Activated naive CD4-positive, alpha-beta T cell treated with anti-CD3 and anti-CD28 coated beads, Interleukin-2, amount 50 U/mL, for 16 hours (primary cell): Measurements from ENCODE around the gene CBX8.

Experiments
- DNase-seq: peaks from one replicate; pipeline ENCODE4 v3.0.0-alpha.2; 2020

The CBX8 gene

DNA sequence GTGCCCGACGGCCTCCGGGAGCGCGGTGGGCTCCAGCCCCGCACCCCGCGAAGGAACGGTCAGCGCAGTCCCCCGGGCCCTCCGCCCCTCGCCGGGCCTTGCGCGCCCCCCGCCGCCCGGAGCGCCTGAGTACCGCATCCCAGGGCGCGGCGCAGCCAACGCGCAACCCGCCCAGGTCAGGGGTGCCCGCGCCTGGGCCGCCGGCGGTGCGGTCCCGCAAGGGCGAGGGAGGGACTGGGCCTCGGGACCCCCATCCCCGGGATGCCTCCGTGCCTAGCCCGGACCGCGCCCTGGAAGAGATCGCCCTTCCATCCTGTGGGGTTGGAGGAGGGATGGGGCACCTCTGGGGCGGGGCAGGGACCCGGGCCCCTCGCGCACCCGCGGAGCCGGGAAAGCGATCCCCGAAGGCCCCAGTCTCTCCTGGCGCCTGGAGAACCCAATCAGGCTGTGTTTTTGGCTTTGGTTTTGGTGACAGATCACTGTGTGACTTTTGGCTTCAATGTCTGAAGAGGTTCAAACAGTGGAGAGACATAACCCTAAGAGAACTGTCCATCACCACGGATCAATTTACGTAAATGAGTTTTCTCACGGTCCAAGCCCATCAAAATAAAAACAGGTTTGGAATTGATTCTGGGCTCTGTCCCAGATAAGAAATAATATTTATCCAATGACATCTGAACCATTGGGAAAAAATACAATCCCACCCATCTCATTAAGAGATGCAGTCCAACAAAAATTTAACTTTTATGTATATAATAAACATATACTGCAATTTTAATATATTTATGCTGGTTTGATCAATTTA lies 48.4 kb downstream of the CBX8 start:
- no peak for DNase-seq

DNA sequence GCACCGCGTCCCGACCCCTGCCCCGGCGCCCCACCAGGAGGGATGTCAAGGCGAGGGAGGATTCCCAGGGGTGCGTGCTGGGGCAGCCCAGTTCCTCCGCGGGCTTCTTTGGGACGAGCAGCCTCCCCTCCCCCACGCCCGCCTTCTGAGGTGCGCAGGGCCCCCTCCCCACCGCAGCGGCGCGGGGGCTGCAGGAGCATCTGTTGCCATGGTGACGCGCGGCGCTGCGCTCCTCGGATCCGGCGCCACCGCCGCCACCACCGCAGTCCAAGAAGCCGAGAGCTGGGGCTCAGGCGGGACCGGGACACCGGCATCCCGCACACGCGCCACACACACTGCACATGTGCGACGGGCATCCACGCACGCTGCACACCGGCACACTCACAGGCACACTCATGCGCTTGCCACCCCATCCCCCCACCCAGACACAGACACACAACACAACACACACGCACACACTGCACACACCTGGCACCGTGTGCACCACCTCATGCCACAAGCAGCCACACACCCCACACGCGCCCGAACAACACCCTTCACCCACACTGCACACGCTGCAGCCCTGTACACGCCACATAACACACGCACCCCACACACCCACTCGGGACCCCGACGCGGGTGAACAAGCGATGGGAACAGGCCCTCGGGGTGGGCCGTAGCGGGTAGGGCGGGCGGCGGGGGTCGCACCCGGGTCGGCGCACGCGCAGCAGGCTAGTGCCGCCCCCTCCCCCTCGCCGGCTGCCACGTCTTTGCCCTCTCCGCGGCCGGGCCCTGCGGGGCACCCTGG lies 49.2 kb downstream of the CBX8 start:
- DNase-seq, result no peak

DNA sequence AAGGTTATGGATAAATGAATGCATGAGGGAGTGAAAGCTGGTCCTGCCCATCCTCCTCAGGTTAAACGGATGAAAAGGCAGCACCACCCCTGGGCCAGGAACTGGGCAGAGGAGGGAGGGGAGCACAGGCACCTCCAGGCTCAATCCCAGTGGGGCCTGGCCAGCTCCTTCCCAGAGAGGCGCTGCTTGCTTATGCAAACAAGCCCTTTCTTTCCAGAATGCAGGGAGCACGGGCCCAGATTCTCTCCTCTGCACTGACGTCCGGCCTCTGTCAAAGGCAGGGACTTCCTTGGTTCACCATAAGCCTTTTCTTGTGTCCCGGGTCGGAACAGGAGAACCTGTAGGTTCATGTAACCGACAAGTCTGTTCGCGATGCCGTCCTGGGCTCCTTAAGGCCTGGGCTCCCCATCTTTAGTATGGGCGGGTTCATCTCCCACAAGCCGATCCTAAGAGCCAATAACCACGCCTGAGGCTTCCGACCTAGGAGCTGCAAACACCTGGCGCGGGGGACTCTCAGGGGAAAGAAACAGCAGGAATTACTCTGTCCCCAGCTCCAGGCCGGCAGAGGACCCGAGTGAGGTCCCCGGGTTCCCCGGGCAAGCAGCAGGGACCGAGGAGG lies 49.9 kb downstream of the CBX8 start:
- no peak for DNase-seq

DNA sequence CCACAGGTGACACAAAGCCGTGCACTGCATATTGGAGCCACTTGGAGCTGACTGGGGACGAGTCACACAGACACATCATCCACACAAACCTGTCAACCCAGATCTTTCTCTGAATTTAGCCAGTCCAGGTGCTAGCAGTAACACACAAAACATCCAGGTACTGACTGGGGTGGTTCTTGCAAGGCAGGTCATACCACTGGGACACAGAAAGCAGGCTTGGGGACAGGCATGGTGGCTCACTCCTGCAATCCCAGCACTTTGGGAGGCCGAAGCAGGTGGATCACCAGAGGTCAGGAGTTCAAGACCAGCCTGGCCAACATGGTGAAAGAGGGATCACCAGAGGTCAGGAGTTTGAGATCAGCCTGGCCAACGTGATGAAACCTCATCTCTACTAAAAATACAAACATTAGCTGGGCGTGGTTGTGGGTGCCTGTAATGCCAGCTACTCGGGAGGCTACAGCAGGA lies 51.2 kb downstream of the CBX8 start:
- no peak for DNase-seq

DNA sequence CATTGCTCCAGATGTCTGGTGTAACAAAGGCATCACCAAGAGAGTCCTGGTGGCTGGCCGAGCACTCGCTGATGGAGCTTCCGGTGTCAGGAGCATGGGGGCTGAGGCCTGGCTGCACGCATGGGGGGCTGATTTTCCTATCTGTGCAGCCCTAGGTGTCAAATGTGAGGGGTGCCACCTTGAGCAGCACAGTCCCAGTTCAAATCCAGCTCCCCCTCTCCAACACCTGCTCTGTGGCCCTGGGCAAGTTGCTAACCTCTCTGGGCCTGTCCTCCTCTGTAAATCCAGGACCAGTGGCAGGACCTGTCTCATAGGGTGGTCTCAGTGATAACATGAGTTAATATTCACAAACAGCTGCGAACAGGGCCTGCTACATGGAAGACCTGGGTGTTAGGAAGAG lies 53.3 kb downstream of the CBX8 start:
- DNase-seq, result no peak

DNA sequence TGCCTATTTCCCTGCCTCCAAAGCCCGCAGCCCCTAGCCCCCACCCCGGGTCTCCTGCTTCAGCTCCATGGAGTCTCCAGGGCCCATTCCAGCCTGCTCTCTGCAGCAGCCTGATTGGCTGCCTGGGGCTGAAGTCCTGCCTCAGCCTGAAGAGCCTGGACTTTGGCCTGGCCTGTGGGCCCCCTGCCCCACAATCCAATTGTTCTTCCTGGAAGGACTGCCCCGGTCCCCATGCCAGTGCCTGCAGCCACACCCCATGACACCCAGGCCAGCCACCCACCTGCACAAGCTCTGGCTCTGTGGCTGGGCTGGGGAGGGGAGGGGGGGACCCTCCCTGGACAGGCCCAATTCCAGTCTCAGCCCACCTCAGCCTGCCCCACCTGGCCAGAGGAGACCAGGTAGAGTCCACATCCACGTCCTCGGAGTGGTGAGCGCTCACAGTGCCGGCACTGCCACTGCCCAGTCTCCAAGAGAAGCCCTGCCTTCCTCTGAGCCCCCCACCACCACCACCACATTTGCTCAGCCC lies 53.9 kb downstream of the CBX8 start:
- no peak for DNase-seq

DNA sequence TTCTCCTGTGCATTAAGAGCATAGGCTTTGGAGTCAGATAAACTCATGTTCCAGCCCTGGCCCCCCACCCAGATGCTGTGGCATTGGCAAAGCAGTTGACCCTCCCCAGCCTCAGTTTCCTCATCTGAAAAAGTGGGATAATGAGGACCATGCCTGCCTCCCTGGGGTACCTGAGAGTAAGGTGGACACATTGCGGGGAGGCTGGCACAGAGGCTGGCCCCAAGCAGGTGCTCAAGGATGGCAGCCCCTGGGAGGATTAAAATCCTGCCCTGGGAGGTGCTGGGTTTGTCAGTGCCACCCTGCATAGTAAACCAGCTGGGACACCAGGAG lies 54.3 kb downstream of the CBX8 start:
- no peak for DNase-seq
